Amniotic stem cell (primary cell): Measurements from ENCODE around the gene EPC2.

ENCODE experiments used
- DNase-seq: peaks from one replicate; lab custom pipeline; 2025; lab: John Stamatoyannopoulos, UW

The EPC2 gene

GRCh38 chr2:148643998-148644882 lies at the start of gene EPC2:
Gene EPC2, plus strand, starts transcription at chr2:148644751. Its CDS starts 267 bp downstream, at chr2:148645018.
- DNase-seq = peak; percentile 46

GRCh38 chr2:148596018-148596417 lies 48.5 kb upstream of the EPC2 start:
- DNase-seq = no peak

- no peak for DNase-seq
These were observed 45.2 kb upstream of the EPC2 start for GRCh38 chr2:148599109-148599991.

- DNase-seq = no peak
These were observed 41.5 kb upstream of the EPC2 start for GRCh38 chr2:148602885-148603561.

- no peak for DNase-seq
These were observed 41.0 kb upstream of the EPC2 start for GRCh38 chr2:148603562-148603920.

GRCh38 chr2:148604927-148605326 lies 39.6 kb upstream of the EPC2 start:
- no peak for DNase-seq

- no peak for DNase-seq
These were observed 37.0 kb upstream of the EPC2 start for GRCh38 chr2:148607566-148607965.

- no peak for DNase-seq
These were observed 31.1 kb upstream of the EPC2 start for GRCh38 chr2:148613231-148614013.

GRCh38 chr2:148614014-148614321 lies 30.6 kb upstream of the EPC2 start:
- DNase-seq = no peak

- DNase-seq = peak; percentile 6
These were observed 30.1 kb upstream of the EPC2 start for GRCh38 chr2:148614322-148615049.

- no peak for DNase-seq
These were observed 29.1 kb upstream of the EPC2 start for GRCh38 chr2:148615381-148615841.

- DNase-seq = no peak
These were observed 27.9 kb upstream of the EPC2 start for GRCh38 chr2:148616662-148617061.

GRCh38 chr2:148617219-148617618 lies 27.3 kb upstream of the EPC2 start:
- no peak for DNase-seq

- DNase-seq = no peak
These were observed 24.9 kb upstream of the EPC2 start for GRCh38 chr2:148619560-148620195.

GRCh38 chr2:148622366-148622765 lies 22.2 kb upstream of the EPC2 start:
- DNase-seq = no peak

GRCh38 chr2:148623086-148623485 lies 21.5 kb upstream of the EPC2 start:
- DNase-seq = no peak

GRCh38 chr2:148627224-148627623 lies 17.3 kb upstream of the EPC2 start:
- DNase-seq = no peak

GRCh38 chr2:148634749-148635148 lies 9.8 kb upstream of the EPC2 start:
- no peak for DNase-seq

- DNase-seq = no peak
These were observed 6.0 kb upstream of the EPC2 start for GRCh38 chr2:148638543-148638942.

GRCh38 chr2:148640767-148641166 lies 3.8 kb upstream of the EPC2 start:
- DNase-seq = no peak
